Right renal cortex interstitium (tissue), 3 donors: Measurements from ENCODE around the gene CXCR1. TPM values are rescaled to one million over a fixed set of nuclear protein-coding genes. Genes with fewer than 3 reads are reported as not detected.
"Not testable (repeated sequence)": the region's sequence is repeated elsewhere in the genome, so short reads cannot be mapped to it uniquely, and the experiment has no call there.

Source experiments
- DNase-seq, 3 donors: peaks; one replicate each; pipeline ENCODE4 v3.0.0-alpha.2; 2013; ENCODE audit warnings: low read depth in 3 of 3, low spot score in 2 of 3
- polyA plus RNA-seq, 3 donors: library from polyadenylated mRNA; unstranded; fragments of 120-200 nt; gene quantifications; one replicate each; pipeline ENCODE4 v1.2.1, GENCODE V29; 2013; ENCODE audit not compliant: insufficient read length in 3 of 3

CXCR1 gene
- polyA plus RNA-seq: not detected

GRCh38 chr2:218166791-218167190 is at the start of gene CXCR1:
TSS of gene CXCR1 (minus strand) at chr2:218166962. CDS start at chr2:218165211, 1,751 bp downstream.
- no peak for DNase-seq

GRCh38 chr2:218216336-218216673 is 49.5 kb upstream of the CXCR1 start:
- no peak for DNase-seq

DNA sequence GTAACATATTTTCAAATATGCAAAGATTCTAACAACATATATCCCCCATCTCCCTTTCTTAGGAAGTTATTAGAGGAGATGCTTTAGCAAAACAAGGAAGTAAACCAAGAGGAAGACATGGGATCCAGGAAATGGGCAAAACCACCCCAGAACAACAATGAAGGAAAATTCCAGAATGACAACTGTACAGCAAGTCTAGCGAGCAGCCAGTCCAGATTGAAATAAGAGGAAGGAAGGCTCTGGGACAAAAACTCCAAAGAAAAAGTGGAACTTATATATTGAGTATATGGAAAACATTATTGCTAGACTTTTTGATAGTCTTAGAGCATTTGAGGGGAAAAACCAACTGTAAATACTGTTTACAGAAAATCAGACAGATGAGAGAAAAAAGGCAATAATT is 47.4 kb upstream of the CXCR1 start:
- no peak for DNase-seq

DNA sequence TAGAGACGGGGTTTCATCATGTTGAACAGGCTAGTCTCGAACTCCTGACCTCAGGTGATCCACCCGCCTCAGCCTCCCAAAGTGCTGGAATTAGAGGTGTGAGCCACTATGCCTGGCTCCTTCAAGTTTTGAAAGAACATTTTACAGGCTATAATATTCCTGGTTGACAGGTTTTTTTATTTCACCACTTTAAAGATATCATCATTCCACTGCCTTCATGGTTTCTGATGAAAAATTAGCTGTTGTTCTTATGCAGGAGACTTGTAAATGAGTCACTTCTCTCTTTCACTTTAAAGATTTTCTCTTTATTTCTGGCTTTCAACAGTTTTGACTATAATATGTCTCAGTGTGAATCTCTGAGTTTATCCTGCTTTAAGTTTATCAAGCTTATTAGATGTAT is 42.3 kb upstream of the CXCR1 start:
- DNase-seq: no peak

- DNase-seq: no peak
Observed at GRCh38 chr2:218202266-218202665, 35.5 kb upstream of the CXCR1 start.

- DNase-seq: no peak
Observed at GRCh38 chr2:218196974-218197373, 30.2 kb upstream of the CXCR1 start.

DNA sequence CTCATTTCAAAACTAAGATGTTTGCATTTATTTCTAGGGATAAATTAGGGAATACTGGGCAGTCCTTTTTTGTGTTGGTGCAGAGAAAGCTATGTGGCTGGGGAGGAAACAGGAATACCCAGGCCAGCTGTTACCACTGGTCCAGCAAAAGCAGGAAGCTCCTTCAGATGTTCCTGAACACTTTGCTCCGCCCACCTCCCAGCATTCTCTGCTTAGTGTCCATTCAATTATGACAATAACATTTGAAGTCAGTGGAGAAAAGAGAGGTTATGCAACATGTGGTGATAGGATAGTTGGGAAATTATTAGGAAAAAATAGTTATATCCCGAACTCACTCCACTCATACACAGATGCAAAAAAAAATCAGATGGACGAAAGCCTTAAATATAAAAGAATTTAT is 28.1 kb upstream of the CXCR1 start:
- DNase-seq: no peak

GRCh38 chr2:218193701-218194100 is 26.9 kb upstream of the CXCR1 start:
- no peak for DNase-seq

DNA sequence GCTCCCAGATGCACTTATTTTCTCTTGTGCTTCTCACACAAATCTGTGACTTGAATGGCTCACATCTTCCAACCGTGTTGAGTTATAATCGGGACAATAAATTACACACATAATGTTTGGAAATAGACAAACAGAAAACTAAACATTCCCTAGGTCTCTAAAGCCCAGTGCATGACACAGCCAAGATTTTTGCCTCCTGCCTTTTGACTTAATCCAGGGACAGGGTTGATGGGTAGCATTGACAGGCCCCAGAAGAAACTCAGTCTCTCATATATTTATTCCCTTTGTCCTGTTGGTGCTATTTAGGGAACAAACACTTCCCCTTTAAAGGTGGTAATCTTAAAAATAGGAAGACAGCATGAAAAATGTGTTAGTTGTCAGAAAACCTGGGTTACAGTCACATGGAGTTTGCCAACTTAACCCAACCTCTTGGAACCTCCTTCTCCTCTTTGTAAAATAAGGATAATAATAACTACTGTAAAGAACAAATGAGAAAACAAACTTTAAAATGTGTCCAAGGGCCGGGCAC is 26.2 kb upstream of the CXCR1 start:
- no peak for DNase-seq

DNA sequence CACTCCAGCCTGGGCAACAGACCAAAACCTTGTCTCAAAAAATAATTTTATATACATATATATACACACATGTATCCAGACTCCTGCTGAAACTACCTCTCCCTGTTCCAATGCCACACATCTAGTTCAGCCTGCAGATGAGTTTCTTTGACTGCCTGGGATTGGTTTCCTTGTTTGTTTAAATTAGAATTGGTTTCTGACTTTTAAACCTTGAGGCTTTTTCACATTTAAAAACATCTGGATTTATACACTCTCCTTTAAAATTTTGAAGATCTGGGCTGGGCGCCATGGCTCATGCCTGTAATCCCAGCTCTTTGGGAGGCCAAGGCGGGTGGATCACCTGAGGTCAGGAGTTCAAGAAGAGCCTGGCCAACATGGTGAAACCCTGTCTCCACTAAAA is 21.8 kb upstream of the CXCR1 start:
- no peak for DNase-seq

DNA sequence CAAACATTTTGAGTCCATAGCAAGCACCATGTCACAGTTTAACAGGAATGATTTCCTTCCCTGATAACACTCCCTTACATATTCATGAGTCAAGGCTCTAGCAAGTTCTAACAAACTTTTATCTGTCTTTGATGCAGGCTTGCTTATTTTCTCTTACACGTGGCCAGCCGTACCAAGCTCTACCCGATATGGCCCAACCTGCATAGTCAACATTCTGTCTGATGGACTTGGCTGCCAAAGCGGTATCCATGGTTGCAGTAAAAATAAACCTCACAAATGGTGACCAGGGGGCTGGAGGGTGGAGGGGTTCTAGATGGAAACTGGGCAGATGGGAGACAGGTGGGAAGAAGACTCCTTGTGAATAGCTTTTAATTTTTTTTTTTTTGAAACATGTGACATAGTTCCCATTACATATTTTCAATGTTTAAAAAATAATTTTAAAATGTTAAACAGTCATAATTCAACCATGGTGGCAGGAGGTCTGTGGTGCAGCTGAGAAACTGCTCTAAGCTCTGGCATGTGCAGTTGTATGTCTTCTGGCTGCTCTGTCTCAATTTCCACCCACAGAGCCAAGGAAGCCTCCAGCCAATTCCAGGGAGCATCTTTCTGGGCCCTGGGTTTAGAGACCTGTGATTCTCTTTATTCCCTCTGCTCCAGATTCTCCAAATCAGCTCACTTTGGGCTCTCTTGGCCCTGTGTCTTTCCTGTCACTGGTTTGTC is 20.7 kb upstream of the CXCR1 start:
- DNase-seq: no peak

DNA sequence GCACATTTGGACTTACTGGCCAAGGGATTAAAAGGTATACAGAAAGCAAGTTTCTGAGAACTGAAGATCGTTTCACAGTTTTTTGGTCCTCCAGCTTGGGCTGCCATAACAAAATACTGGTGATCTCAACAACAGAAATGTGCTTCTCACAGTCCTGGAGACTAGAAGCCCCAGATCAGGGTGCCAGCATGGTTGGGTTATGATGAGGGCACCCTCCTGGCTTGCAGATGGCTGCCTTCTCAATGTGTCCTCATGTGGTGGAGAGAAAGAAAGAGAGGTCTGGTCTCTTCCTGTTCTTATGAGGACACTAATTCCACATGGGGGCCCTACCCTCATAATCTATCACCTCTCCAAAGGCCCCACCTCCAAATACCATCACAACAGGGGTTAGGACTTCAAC is 20.1 kb upstream of the CXCR1 start:
- DNase-seq: no peak

GRCh38 chr2:218186355-218186766 is 19.6 kb upstream of the CXCR1 start:
- DNase-seq: peak; percentile 19 to 25 (median 23)

- no peak for DNase-seq
Observed at GRCh38 chr2:218184331-218184730, 17.6 kb upstream of the CXCR1 start.

- DNase-seq: no peak
Observed at GRCh38 chr2:218180467-218181114, 13.8 kb upstream of the CXCR1 start.

DNA sequence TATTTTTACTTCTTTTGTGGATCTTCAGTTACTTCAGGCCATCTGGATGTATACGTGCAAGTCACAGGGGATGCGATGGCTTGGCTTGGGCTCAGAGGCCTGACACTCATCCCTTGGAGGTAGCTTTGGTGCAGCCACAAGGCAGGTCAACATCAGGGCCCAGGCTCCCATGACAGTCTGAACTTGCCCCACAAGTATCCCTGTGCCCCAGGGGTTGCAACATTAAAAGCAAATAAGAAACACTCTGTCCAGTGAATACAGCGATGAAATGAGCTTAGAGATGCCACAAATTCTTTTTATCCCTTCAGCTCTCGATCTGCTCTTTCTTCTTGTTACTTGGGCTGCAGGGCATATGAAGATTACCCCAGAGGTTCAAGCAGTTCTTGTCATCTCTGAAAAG is 13.0 kb upstream of the CXCR1 start:
- DNase-seq: no peak

DNA sequence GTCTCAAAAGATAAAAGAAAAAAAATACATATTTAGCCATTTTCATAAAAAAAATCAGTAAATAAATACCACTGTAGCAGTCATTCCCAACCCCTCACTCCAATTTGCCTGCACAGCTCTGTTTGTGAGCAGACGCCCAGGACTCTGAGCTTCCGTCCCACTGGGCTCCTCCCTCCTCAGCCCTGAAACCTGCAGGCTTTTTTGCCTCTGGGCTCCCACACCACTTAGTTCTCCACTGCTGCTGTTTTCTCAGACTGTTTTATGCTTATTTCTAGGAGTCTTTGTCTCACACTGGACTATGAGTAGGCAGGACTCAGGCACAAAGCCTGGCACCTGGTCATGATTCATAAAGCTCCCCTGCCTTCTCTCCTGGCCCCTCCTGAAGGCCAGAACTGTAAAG is 6.1 kb upstream of the CXCR1 start:
- no peak for DNase-seq

DNA sequence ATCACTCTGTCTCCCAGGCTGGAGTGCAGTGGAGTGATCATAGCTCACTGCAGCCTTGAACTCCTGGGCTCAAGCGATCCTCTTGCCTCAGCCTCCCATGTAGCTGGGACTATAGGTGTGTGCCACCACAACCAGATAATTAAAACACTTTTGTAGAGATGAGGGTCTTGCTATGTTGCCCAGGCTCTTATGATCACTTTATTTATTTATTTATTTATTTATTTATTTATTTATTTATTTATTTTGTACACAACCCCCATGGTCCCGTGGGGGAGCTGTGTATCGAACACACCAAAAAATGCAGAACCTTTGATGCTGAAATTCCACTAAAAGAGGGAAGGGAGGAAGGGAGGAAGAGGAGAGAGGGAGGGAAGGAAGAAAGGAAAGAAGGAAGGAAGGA is 5.0 kb upstream of the CXCR1 start:
- DNase-seq: not testable (repeated sequence)

GRCh38 chr2:218169757-218170546 is 3.2 kb upstream of the CXCR1 start:
- DNase-seq: no peak

DNA sequence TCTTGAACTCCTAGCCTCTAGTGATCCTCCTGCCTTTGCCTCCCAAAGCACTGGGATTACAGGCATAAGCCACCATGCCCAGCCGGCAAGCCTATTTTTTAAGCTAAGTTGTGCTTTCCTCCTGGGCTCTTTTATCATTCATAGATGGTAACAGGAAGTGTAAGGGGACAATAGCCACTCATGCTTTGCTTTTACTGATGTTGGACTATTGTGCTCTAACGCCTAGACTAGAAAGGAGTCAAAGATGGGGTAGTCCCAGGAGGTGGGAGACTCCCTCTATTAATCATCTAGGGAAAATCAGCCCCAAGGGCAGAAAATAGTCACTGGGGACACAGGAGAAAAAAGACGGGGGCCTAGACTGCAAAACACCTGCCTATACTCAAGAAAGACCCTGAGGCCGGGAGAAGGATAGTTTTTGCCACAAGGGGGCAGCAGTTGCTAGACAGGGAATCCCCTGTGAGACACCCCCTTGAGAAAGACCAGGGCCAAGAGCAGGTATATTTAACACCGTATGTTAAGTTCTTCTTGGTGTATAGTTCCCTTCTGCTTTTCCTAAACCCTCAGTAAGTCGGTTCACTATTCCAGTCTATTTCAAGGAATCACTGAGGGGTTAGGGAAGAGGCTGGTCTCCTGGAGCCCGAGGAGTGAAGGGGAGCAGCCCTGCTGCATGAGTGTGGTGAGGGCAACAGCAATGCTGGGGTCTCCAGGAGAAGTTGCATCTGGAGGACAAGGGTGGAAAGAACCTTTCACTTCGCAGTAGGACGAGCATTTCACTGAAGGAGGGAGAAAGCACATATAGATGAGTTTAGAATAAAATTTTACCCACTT is 2.1 kb upstream of the CXCR1 start:
- DNase-seq: peak in 1 of 3 donors; percentile 8

DNA sequence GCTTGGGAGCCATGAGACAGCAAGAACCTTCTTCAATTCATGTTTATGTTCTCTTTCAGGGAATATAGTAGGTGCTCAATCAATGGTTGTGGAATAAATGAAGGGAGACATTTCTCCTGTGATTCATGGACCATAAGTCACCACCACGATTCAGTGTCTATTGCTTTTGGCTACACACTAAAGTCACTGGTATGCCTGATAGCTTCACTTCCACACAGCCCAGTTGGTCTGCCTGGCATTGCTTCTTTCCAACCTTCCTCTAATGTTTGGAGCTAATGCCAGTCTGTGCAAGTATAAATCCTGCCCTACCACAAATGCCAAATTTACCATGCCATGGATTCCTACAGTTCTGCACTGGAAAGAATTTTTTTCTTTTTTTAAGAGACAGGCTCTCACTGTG is 1.3 kb upstream of the CXCR1 start:
- DNase-seq: no peak
